HG03108 (cell line): ENCODE measurements around the gene TOPBP1.
"Not testable (repeated sequence)": the region's sequence is repeated elsewhere in the genome, so short reads cannot be mapped to it uniquely, and the experiment has no call there.

ENCODE experiments used
- ATAC-seq: cut with Tn5 transposase; IDR thresholded peaks from one replicate; pipeline ENCODE4 v1.9.1; 2021; ENCODE audit warnings: moderate library complexity; ENCODE audit not compliant: unreplicated experiment

Gene TOPBP1

GRCh38 chr3:133674290-133674919 is 12.7 kb upstream of the TOPBP1 start:
- no peak for ATAC-seq

GRCh38 chr3:133673746-133674145 is 12.0 kb upstream of the TOPBP1 start:
- ATAC-seq, result no peak

GRCh38 chr3:133672461-133672860 is 10.7 kb upstream of the TOPBP1 start:
- no peak for ATAC-seq

GRCh38 chr3:133670525-133670995 is 8.8 kb upstream of the TOPBP1 start:
- no peak for ATAC-seq

GRCh38 chr3:133669949-133670524 is 8.3 kb upstream of the TOPBP1 start:
- no peak for ATAC-seq

- ATAC-seq, result no peak
These were observed 5.4 kb upstream of the TOPBP1 start for GRCh38 chr3:133667118-133667517.

GRCh38 chr3:133665188-133665587 is 3.4 kb upstream of the TOPBP1 start:
- ATAC-seq, result not testable (repeated sequence)

GRCh38 chr3:133663569-133664313 is 2.0 kb upstream of the TOPBP1 start:
- ATAC-seq, result peak; percentile 54

GRCh38 chr3:133662278-133662651 is 524 bp upstream of the TOPBP1 start:
- peak; percentile 33 for ATAC-seq

- ATAC-seq, result no peak
These were observed 1.9 kb downstream of the TOPBP1 start for GRCh38 chr3:133659806-133660205.

GRCh38 chr3:133655731-133656515 is 5.8 kb downstream of the TOPBP1 start:
- ATAC-seq, result no peak

GRCh38 chr3:133649486-133650068 is 12.2 kb downstream of the TOPBP1 start:
- no peak for ATAC-seq

GRCh38 chr3:133644768-133645167 is 17.0 kb downstream of the TOPBP1 start:
- ATAC-seq, result no peak

- no peak for ATAC-seq
These were observed 18.1 kb downstream of the TOPBP1 start for GRCh38 chr3:133643611-133644010.

- no peak for ATAC-seq
These were observed 20.5 kb downstream of the TOPBP1 start for GRCh38 chr3:133641254-133641653.

- no peak for ATAC-seq
These were observed 28.3 kb downstream of the TOPBP1 start for GRCh38 chr3:133633439-133633838.

- no peak for ATAC-seq
These were observed 32.6 kb downstream of the TOPBP1 start for GRCh38 chr3:133629146-133629545.

- ATAC-seq, result no peak
These were observed 34.0 kb downstream of the TOPBP1 start for GRCh38 chr3:133627789-133628188.

- peak; percentile 99 for ATAC-seq
These were observed 41.5 kb downstream of the TOPBP1 start for GRCh38 chr3:133620066-133620784.

GRCh38 chr3:133611534-133611933 is 50.2 kb downstream of the TOPBP1 start:
- no peak for ATAC-seq
